H1 (cell line): Measurements from ENCODE around the gene TMEM255B. TPM values are rescaled to one million over a fixed set of nuclear protein-coding genes. Genes with fewer than 3 reads are reported as not detected.
"Not testable (repeated sequence)": the region's sequence is repeated elsewhere in the genome, so short reads cannot be mapped to it uniquely, and the experiment has no call there.

ENCODE experiments used
- CTCF ChIA-PET: fragments of 300-600 bp; sonication (Branson Sonifier 250); formaldehyde crosslinking; loops from one replicate; lab custom pipeline; 2021; ENCODE audit not compliant: partially characterized antibody; lab: Charles Lee
- POLR2A ChIA-PET: fragments of 300-600 bp; sonication (Branson Sonifier 250); formaldehyde crosslinking; loops from one replicate; lab custom pipeline; 2021; ENCODE audit warnings: inconsistent platforms; ENCODE audit not compliant: partially characterized antibody; lab: Charles Lee
- DNase-seq, 2 experiments: peaks; one replicate each; pipeline versions ENCODE4 v3.0.0 to v3.0.0-alpha.2; 2010 to 2022; ENCODE audit warnings: low spot score in 2 of 2, low read depth in 1 of 2, mixed read lengths in 1 of 2
- FAIRE-seq: peaks from 2 replicates; lab custom pipeline; 2011; peaks lifted over from hg19 to GRCh38; lab: Jason Lieb, UNC
- H2AFZ ChIP-seq: 2 replicates; pipeline ENCODE4 v1.8.1; 2012; ENCODE audit warnings: low read length, inconsistent platforms
- H2AK5ac ChIP-seq: 2 replicates; pipeline ENCODE4 v1.6.1; 2013; ENCODE audit warnings: low read depth, low read length
- H2BK120ac ChIP-seq: replicated peaks from 2 replicates; pipeline ENCODE3; 2013; ENCODE audit warnings: low read depth, low read length, inconsistent platforms
- H2BK12ac ChIP-seq: 2 replicates; pipeline ENCODE4 v1.6.1; 2013; ENCODE audit warnings: low read depth, low read length
- H2BK15ac ChIP-seq: 2 replicates; pipeline ENCODE4 v1.6.1; 2013; ENCODE audit warnings: low read length
- H2BK20ac ChIP-seq: 2 replicates; pipeline ENCODE4 v1.6.1; 2013; ENCODE audit warnings: low read length
- H2BK5ac ChIP-seq: 2 replicates; pipeline ENCODE4 v1.6.1; 2013; ENCODE audit warnings: low read depth, low read length
- H3K14ac ChIP-seq: 2 replicates; pipeline ENCODE4 v1.6.1; 2013; ENCODE audit warnings: inconsistent platforms; ENCODE audit not compliant: insufficient read length
- H3K18ac ChIP-seq: 2 replicates; pipeline ENCODE4 v1.6.1; 2013; ENCODE audit warnings: low read length; ENCODE audit errors: extremely low read depth
- H3K23ac ChIP-seq: 2 replicates; pipeline ENCODE4 v1.6.1; 2013; ENCODE audit warnings: inconsistent platforms; ENCODE audit not compliant: insufficient read length
- H3K23me2 ChIP-seq: 2 replicates; pipeline ENCODE4 v1.6.1; 2013; ENCODE audit warnings: low read depth, low read length
- H3K27ac ChIP-seq: 2 replicates; pipeline ENCODE4 v1.6.1; 2011; ENCODE audit warnings: low read depth, low read length, inconsistent platforms
- H3K27me3 ChIP-seq, 4 experiments: replicated peaks in 1 of 4; 1 replicate in 1 of 4; 2 replicates in 3 of 4; pipeline versions ENCODE4 v1.6.1 to v1.8.1; 2011 to 2013; ENCODE audit warnings: low read length in 3 of 4, mild to moderate bottlenecking in 3 of 4, inconsistent platforms in 2 of 4, mixed read lengths in 2 of 4, moderate library complexity in 1 of 4; ENCODE audit not compliant: control insufficient read depth in 3 of 4, insufficient read depth in 3 of 4; ENCODE audit errors: extremely low read depth in 1 of 4
- H3K36me3 ChIP-seq, 4 experiments: 2 replicates each; pipeline versions ENCODE4 v1.6.1 to v1.8.1; 2011 to 2013; ENCODE audit warnings: mild to moderate bottlenecking in 4 of 4, low read length in 3 of 4, moderate library complexity in 2 of 4, control low read depth in 1 of 4, inconsistent platforms in 1 of 4; ENCODE audit not compliant: insufficient read depth in 4 of 4, control insufficient read depth in 2 of 4
- H3K4ac ChIP-seq: replicated peaks from 2 replicates; pipeline ENCODE3; 2013; ENCODE audit warnings: low read length, low read depth, mixed read lengths, inconsistent platforms; ENCODE audit not compliant: insufficient read length
- H3K4me1 ChIP-seq, 4 experiments: replicated peaks in 1 of 4; 1 replicate in 1 of 4; 2 replicates in 3 of 4; pipeline versions ENCODE4 v1.6.1 to v1.8.1; 2011 to 2013; ENCODE audit warnings: low read length in 3 of 4, inconsistent platforms in 2 of 4, mixed read lengths in 1 of 4; ENCODE audit not compliant: insufficient read depth in 4 of 4, control insufficient read depth in 3 of 4
- H3K4me2 ChIP-seq, 2 experiments: 2 replicates each; pipeline versions ENCODE4 v1.6.1 to v1.8.1; 2011 to 2013; ENCODE audit warnings: low read depth in 2 of 2, low read length in 2 of 2, control low read depth in 1 of 2, inconsistent platforms in 1 of 2, mild to moderate bottlenecking in 1 of 2; ENCODE audit not compliant: insufficient read depth in 1 of 2
- H3K4me3 ChIP-seq, 4 experiments: fragments of 200-600, 300-600 bp in 1 of 4; sonication (generic), shearing (Covaris generic), sonication (Bioruptor Twin) in 1 of 4; 2 replicates each; pipeline versions ENCODE4 v1.5.1 to v1.8.1; 2011 to 2016; ENCODE audit warnings: low read length in 4 of 4, low read depth in 3 of 4, control low read depth in 2 of 4, inconsistent platforms in 2 of 4, mild to moderate bottlenecking in 2 of 4, mixed read lengths in 1 of 4, moderate library complexity in 1 of 4; ENCODE audit not compliant: insufficient read depth in 2 of 4; ENCODE audit errors: extremely low read depth in 1 of 4
- H3K56ac ChIP-seq: replicated peaks from 2 replicates; pipeline ENCODE3; 2013; ENCODE audit warnings: low read depth, mild to moderate bottlenecking, mixed read lengths, low read length, inconsistent platforms; ENCODE audit not compliant: insufficient read length
- H3K79me1 ChIP-seq: 2 replicates; pipeline ENCODE4 v1.6.1; 2013; ENCODE audit warnings: low read depth, low read length, control low read depth
- H3K79me2 ChIP-seq, 2 experiments: 2 replicates each; pipeline versions ENCODE4 v1.6.1 to v1.8.1; 2012 to 2013; ENCODE audit warnings: low read length in 2 of 2, mild to moderate bottlenecking in 2 of 2, inconsistent platforms in 1 of 2; ENCODE audit not compliant: insufficient read depth in 2 of 2, control insufficient read depth in 1 of 2
- H3K9ac ChIP-seq, 4 experiments: replicated peaks in 1 of 4; 1 replicate in 1 of 4; 2 replicates in 3 of 4; pipeline versions ENCODE4 v1.6.1 to v1.8.1; 2011 to 2013; ENCODE audit warnings: low read depth in 3 of 4, low read length in 3 of 4, control low read depth in 2 of 4, mild to moderate bottlenecking in 2 of 4, moderate library complexity in 2 of 4, inconsistent platforms in 1 of 4; ENCODE audit errors: extremely low read depth in 1 of 4
- H3K9me3 ChIP-seq, 2 experiments: 2 replicates each; pipeline versions ENCODE4 v1.6.1 to v1.8.1; 2012 to 2013; ENCODE audit warnings: mild to moderate bottlenecking in 2 of 2, moderate library complexity in 2 of 2, control low read depth in 1 of 2, inconsistent platforms in 1 of 2, low read depth in 1 of 2, low read length in 1 of 2, mixed read lengths in 1 of 2; ENCODE audit not compliant: insufficient read depth in 2 of 2
- H4K20me1 ChIP-seq, 2 experiments: replicated peaks in 1 of 2; 2 replicates each; pipeline versions ENCODE3 to v1.8.1; 2011 to 2013; ENCODE audit warnings: inconsistent platforms in 2 of 2, low read length in 2 of 2, mild to moderate bottlenecking in 1 of 2; ENCODE audit not compliant: insufficient read depth in 2 of 2, control insufficient read depth in 1 of 2
- H4K5ac ChIP-seq: 2 replicates; pipeline ENCODE4 v1.6.1; 2013; ENCODE audit warnings: low read length, low read depth, mixed read lengths, inconsistent platforms; ENCODE audit not compliant: insufficient read length
- H4K8ac ChIP-seq: 2 replicates; pipeline ENCODE4 v1.8.0; 2013; ENCODE audit warnings: mild to moderate bottlenecking, moderate library complexity, low read length, inconsistent platforms; ENCODE audit not compliant: insufficient read depth; ENCODE audit errors: extremely low read depth
- H4K91ac ChIP-seq: replicated peaks from 2 replicates; pipeline ENCODE3; 2013; ENCODE audit warnings: low read length, mixed read lengths, inconsistent platforms; ENCODE audit not compliant: insufficient read length
- SP1 ChIP-seq: IDR thresholded peaks from 2 replicates; pipeline ENCODE4 v1.6.1; 2011; ENCODE audit warnings: low read depth, low read length
- SP4 ChIP-seq: IDR thresholded peaks from 2 replicates; pipeline ENCODE4 v1.6.1; 2012; ENCODE audit warnings: low read length, inconsistent platforms
- WGBS, 2 experiments: shearing (Covaris generic) in 1 of 2; methylation state at CpG; one replicate each; pipeline versions ENCODE4 v1.1.6 to v1.1.7; 2013 to 2015; ENCODE audit warnings: low lambda C conversion rate in 2 of 2, mixed read lengths in 2 of 2, inconsistent platforms in 1 of 2, low coverage in 1 of 2, missing lambda C conversion rate in 1 of 2; ENCODE audit not compliant: insufficient replicate concordance in 2 of 2, insufficient coverage in 1 of 2, insufficient read length in 1 of 2; ENCODE audit errors: extremely low coverage in 1 of 2, missing lambda C conversion rate in 1 of 2; 5-methylcytosine and 5-hydroxymethylcytosine counted together
- polyA plus RNA-seq, 7 experiments: library from polyadenylated mRNA; depleted of rRNA in 3 of 7; stranded (reverse) in 5 of 7; unstranded in 2 of 7; fragments of >200 nt in 5 of 7; fragments of 200-250 nt in 2 of 7; gene quantifications; 1 replicate in 5 of 7; 2 replicates in 1 of 7; 4 replicates in 1 of 7; pipeline versions ENCODE4 v1.2.1 to v1.2.3, GENCODE V29; 2011 to 2013; ENCODE audit warnings: missing spikeins in 2 of 7, mixed read lengths in 2 of 7
- total RNA-seq: library from RNA; stranded (reverse); fragmentation: NEBNext Ultra II Directional; extraction: Animal tissue kit (Norgen Biotek cat#: 25700); gene quantifications from 2 replicates; pipeline ENCODE4 v1.2.1, GENCODE V29; 2021

The TMEM255B gene
- total and polyA plus RNA-seq, 2 of the 8 experiments (the other 6 are each of a cell fraction or from before 2014, with no cell fraction given): 3.4 to 4.4 TPM

DNA sequence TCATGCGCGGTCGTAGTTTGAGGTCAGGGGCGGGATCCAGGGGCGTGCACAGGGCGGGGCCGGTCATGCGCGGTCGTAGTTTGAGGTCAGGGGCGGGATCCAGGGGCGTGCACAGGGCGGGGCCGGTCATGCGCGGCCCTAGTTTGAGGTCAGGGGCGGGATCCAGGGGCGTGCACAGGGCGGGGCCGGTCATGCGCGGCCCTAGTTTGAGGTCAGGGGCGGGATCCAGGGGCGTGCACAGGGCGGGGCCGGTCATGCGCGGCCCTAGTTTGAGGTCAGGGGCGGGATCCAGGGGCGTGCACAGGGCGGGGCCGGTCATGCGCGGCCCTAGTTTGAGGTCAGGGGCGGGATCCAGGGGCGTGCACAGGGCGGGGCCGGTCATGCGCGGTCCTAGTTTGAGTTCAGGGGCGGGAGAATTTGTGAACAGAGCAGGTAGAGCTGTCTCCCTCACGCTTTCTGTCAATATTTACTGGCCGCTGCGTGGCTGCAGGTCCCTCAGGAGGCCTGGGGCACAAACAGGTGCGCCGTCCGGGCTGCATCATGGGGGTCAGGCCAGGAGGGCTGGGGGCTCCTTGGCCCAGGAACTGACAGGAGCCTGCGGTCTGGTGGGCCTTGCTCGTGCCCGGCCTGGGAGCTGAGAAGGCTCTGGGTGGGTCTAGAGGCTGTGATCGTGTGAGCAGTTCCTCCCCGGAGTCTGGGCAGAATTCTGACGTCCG is 32.8 kb upstream of the TMEM255B start:
- Histone ChIP-seq H3K4me2 (peak overlapping the region; percentile 53 to 56; a peak in 3 of 4 replicates), H3K9me3 (peaks cover 0 to 12% of the 10 kb centered on the region in 2 experiments; a peak in 1 of 4 replicates), H3K4me3 (peak overlapping the region in 3 of 4 experiments; percentile 14 to 44 (median 17); a peak in 4 of 8 replicates)
- H4K8ac ChIP-seq, H2BK20ac ChIP-seq, H3K79me1 ChIP-seq, H2BK15ac ChIP-seq, H2AFZ ChIP-seq, H3K23me2 ChIP-seq, H3K4ac ChIP-seq, DNase-seq, H3K79me2 ChIP-seq, H2BK12ac ChIP-seq, H4K5ac ChIP-seq, H3K18ac ChIP-seq, H3K9ac ChIP-seq, H4K20me1 ChIP-seq, H3K27me3 ChIP-seq, H3K4me1 ChIP-seq, H3K27ac ChIP-seq, H2BK120ac ChIP-seq, FAIRE-seq, H3K14ac ChIP-seq, H3K36me3 ChIP-seq, H4K91ac ChIP-seq, H3K56ac ChIP-seq, H3K23ac ChIP-seq: not testable (repeated sequence)
- POLR2A ChIA-PET: interaction anchor here (1.1 kb wide), 1 partner anchor 59 kb away, joined by 4 read pairs; no protein-coding TSS in a partner anchor
- WGBS, 2 experiments: 84% methylated on average over 12 of the region's 54 CpGs; no CpG with 5 or more reads in 1 of the 2 experiments
- CTCF ChIA-PET: interaction anchor here (1.1 to 1.3 kb wide), 4 partner anchors 15 to 93 kb away, joined by 3 to 6 read pairs (median 3); no protein-coding TSS in a partner anchor
- TF ChIP-seq SP1: peak; percentile 59; the same call in 1 of the 2 replicates
- TF ChIP-seq SP4: peak; percentile 94
- TF ChIP-seq, all 59 proteins: peak for 2; not testable (repeated sequence) for 57
- not testable (repeated sequence) for H2AK5ac ChIP-seq, H2BK5ac ChIP-seq
